Lower leg skin (tissue), 4 donors: ENCODE data around the gene SCAP. TPM values are rescaled to one million over a fixed set of nuclear protein-coding genes. Genes with fewer than 3 reads are reported as not detected.
"Not testable (repeated sequence)": the region's sequence is repeated elsewhere in the genome, so short reads cannot be mapped to it uniquely, and the experiment has no call there.

Experiments used
- DNase-seq, 2 donors: peaks; one replicate each; pipeline ENCODE4 v3.0.0-alpha.2; 2019; ENCODE audit warnings: low spot score in 2 of 2
- H3K4me3 ChIP-seq: fragments of 200-600 bp; sonication (generic); 2 replicates; pipeline ENCODE4 v1.5.1; 2017; ENCODE audit warnings: mild to moderate bottlenecking, low read depth; ENCODE audit not compliant: poor library complexity, severe bottlenecking
- CTCF ChIP-seq, 3 donors: fragments of 450-650 bp; IDR thresholded peaks; one replicate each; pipeline ENCODE4 v1.5.1; 2016; ENCODE audit warnings: antibody characterized with exemption in 3 of 3, mild to moderate bottlenecking in 3 of 3, moderate library complexity in 2 of 3
- POLR2A ChIP-seq, 2 donors: fragments of 450-650 bp; IDR thresholded peaks; one replicate each; pipeline ENCODE4 v1.6.1; 2016 to 2017; ENCODE audit warnings: antibody characterized with exemption in 2 of 2, mild to moderate bottlenecking in 1 of 2, moderate library complexity in 1 of 2
- WGBS, 2 donors: methylation state at CpG; one replicate each; pipeline ENCODE4 v1.1.5; 2018; 5-methylcytosine and 5-hydroxymethylcytosine counted together
- intact Hi-C: fragments of 100-400 bp; cut with DNase I; formaldehyde crosslinking; loops from one replicate; pipeline ENCODE4 v1.15.0; 2023; ENCODE audit warnings: low total_unique reads
- total RNA-seq, 4 donors: library from RNA; depleted of rRNA; stranded (reverse); fragments of >200 nt; gene quantifications; one replicate each; pipeline ENCODE4 v1.1.0, GENCODE V29; 2016

The SCAP gene
- total RNA-seq, 4 donors from 2014 or later: 100 to 188 (median 123) TPM

- no peak overlapping the region for H3K4me3 ChIP-seq
- no peak for DNase-seq
- TF ChIP-seq CTCF (IDR thresholded peaks at IDR 0.05) (no peak), POLR2A (IDR thresholded peaks at IDR 0.05) (no peak)
- WGBS, 2 donors: 91 to 100% methylated on average over 2 of the region's 2 CpGs
- intact Hi-C loops: no loop called here
These were observed 11.5 kb upstream of the SCAP start for GRCh38 chr3:47487265-47487664.

- H3K4me3 ChIP-seq: no peak overlapping the region
- no peak for DNase-seq
- whole genome bisulfite sequencing, 2 donors: 81 to 83% methylated on average over 3 of the region's 3 CpGs
- TF ChIP-seq CTCF (IDR thresholded peaks at IDR 0.05): no peak
- no peak for TF ChIP-seq POLR2A (IDR thresholded peaks at IDR 0.05)
- intact Hi-C loops: no loop called here
These were observed 10.1 kb upstream of the SCAP start for GRCh38 chr3:47485812-47486211.

GRCh38 chr3:47482366-47482765 lies 6.6 kb upstream of the SCAP start:
- H3K4me3 ChIP-seq: no peak overlapping the region
- 53% methylated on average over 2 of the region's 2 CpGs for WGBS, 2 donors
- intact Hi-C loops: no loop called here
- TF ChIP-seq POLR2A (IDR thresholded peaks at IDR 0.05) (no peak), CTCF (IDR thresholded peaks at IDR 0.05) (no peak)
- DNase-seq: no peak

GRCh38 chr3:47481763-47482162 lies 6.0 kb upstream of the SCAP start:
- H3K4me3 ChIP-seq, intact Hi-C loops, DNase-seq: not testable (repeated sequence)
- WGBS, 2 donors: 71 to 83% methylated on average over 4 of the region's 4 CpGs

GRCh38 chr3:47480267-47480666 lies 4.5 kb upstream of the SCAP start:
- WGBS, 2 donors: 97% methylated on average over 6 of the region's 6 CpGs
- intact Hi-C loops, H3K4me3 ChIP-seq, DNase-seq: not testable (repeated sequence)

GRCh38 chr3:47479826-47480160 lies 4.1 kb upstream of the SCAP start:
- 93 to 95% methylated on average over 2 of the region's 2 CpGs for WGBS, 2 donors
- intact Hi-C loops: no loop called here
- no peak for DNase-seq
- H3K4me3 ChIP-seq: no peak overlapping the region
- no peak for TF ChIP-seq CTCF (IDR thresholded peaks at IDR 0.05)

GRCh38 chr3:47478022-47478421 lies 2.3 kb upstream of the SCAP start:
- intact Hi-C loops: no loop called here
- H3K4me3 ChIP-seq: no peak overlapping the region
- TF ChIP-seq POLR2A (IDR thresholded peaks at IDR 0.05) (no peak), CTCF (IDR thresholded peaks at IDR 0.05) (no peak)
- no peak for DNase-seq
